Breast epithelium (tissue), 3 donors: ENCODE results near the gene TMEM97.

Experiments
- CTCF ChIP-seq, 3 donors: fragments of 450-650 bp; IDR thresholded peaks; one replicate each; pipeline ENCODE4 v1.5.1; 2016 to 2017; ENCODE audit warnings: antibody characterized with exemption in 3 of 3, mild to moderate bottlenecking in 3 of 3, moderate library complexity in 3 of 3
- POLR2A ChIP-seq: fragments of 450-650 bp; IDR thresholded peaks from one replicate; pipeline ENCODE4 v1.6.1; 2016; ENCODE audit warnings: antibody characterized with exemption, mild to moderate bottlenecking, moderate library complexity

GRCh38 chr17:28279411-28279810 lies 39.6 kb upstream of the TMEM97 start:
- TF ChIP-seq CTCF (IDR thresholded peaks at IDR 0.05): no peak
- no peak for TF ChIP-seq POLR2A
